Mononuclear cell (primary cell): Measurements from ENCODE around the gene ZNF521. TPM values are rescaled to one million over a fixed set of nuclear protein-coding genes. Genes with fewer than 3 reads are reported as not detected.

ENCODE experiments used
- H3K27me3 ChIP-seq: 2 replicates; pipeline ENCODE4 v1.6.0; 2011; ENCODE audit warnings: low read length, control low read depth; ENCODE audit not compliant: insufficient read depth
- H3K4me1 ChIP-seq: 2 replicates; pipeline ENCODE4 v1.5.1; 2011; ENCODE audit warnings: mild to moderate bottlenecking, low read length, control low read depth; ENCODE audit not compliant: insufficient read depth
- H3K4me3 ChIP-seq: 2 replicates; pipeline ENCODE4 v1.5.1; 2011; ENCODE audit warnings: mild to moderate bottlenecking, low read length, moderate library complexity
- H3K9me3 ChIP-seq: 2 replicates; pipeline ENCODE4 v1.5.1; 2011; ENCODE audit warnings: low read depth, mild to moderate bottlenecking, control low read depth, low read length
- total RNA-seq: library from RNA; depleted of rRNA; stranded (reverse); fragments of >200 nt; gene quantifications from one replicate; pipeline ENCODE4 v1.2.3, GENCODE V29; 2012

The ZNF521 gene
- total RNA-seq, 1 donor = 1.0 TPM

- Histone ChIP-seq H3K4me1 (no peaks in the 10 kb centered on the region), H3K27me3 (no peaks in the 10 kb centered on the region), H3K9me3 (no peaks in the 10 kb centered on the region)
Measured at GRCh38 chr18:25262920-25263319, 89.0 kb downstream of the ZNF521 start.

GRCh38 chr18:25261768-25262167 lies 90.2 kb downstream of the ZNF521 start:
- no peaks in the 10 kb centered on the region for H3K27me3 ChIP-seq
- H3K9me3 ChIP-seq = no peaks in the 10 kb centered on the region
- no peaks in the 10 kb centered on the region for H3K4me1 ChIP-seq
- no peak overlapping the region for H3K4me3 ChIP-seq

More at GRCh38 chr18:25262920-25263319, 89.0 kb downstream of the ZNF521 start:
- no peak overlapping the region for H3K4me3 ChIP-seq

- no peaks in the 10 kb centered on the region for H3K27me3 ChIP-seq
- no peak overlapping the region for H3K4me3 ChIP-seq
- no peaks in the 10 kb centered on the region for H3K9me3 ChIP-seq
- H3K4me1 ChIP-seq = no peaks in the 10 kb centered on the region
Measured at GRCh38 chr18:25256439-25256838, 95.5 kb downstream of the ZNF521 start.

GRCh38 chr18:25253779-25254178 lies 98.2 kb downstream of the ZNF521 start:
- no peaks in the 10 kb centered on the region for H3K27me3 ChIP-seq
- no peaks in the 10 kb centered on the region for H3K4me1 ChIP-seq
- H3K4me3 ChIP-seq = no peak overlapping the region
- no peaks in the 10 kb centered on the region for H3K9me3 ChIP-seq

DNA sequence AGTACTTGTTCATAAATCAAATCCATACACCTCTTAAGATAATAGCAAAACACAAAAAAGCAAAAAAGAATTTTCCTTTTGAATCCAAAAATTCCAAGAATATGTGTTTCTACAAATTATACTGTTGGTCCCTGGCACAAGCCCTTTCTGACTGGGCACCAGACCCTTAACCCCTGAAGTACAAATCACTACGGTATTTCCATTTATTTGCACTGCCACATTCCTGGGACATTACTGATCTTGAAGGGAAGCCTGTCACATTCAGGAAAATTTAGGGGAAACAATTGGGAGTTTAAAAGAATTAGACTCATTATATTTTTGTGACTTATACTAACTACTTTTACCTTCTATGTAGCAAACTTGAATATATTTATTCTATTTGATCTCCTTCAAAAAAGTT lies 98.8 kb downstream of the ZNF521 start:
- Histone ChIP-seq H3K4me1 (no peaks in the 10 kb centered on the region), H3K9me3 (no peaks in the 10 kb centered on the region), H3K4me3 (no peak overlapping the region), H3K27me3 (no peaks in the 10 kb centered on the region)

- Histone ChIP-seq H3K27me3 (no peaks in the 10 kb centered on the region), H3K9me3 (no peaks in the 10 kb centered on the region), H3K4me1 (no peaks in the 10 kb centered on the region), H3K4me3 (no peak overlapping the region)
Measured at GRCh38 chr18:25251068-25251467, 100.9 kb downstream of the ZNF521 start.

DNA sequence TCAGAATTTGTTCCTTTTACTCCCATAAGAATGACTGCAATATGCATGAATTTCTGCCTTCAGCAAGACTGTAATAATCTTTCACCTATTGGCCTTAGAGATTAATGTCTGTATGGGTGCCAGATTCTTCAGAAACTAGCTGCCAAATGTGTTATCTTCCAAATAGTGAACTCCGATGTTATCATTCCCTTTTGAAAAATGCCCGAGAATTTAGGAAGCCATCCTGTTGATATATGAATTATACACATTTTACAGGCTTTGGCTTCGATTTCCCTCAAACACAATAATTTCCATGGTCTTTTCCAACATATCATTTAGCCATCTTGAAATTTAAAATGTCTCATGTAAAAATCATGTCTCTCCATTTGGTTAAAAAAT lies 101.5 kb downstream of the ZNF521 start:
- H3K9me3 ChIP-seq = no peaks in the 10 kb centered on the region

GRCh38 chr18:25248755-25249154 lies 103.2 kb downstream of the ZNF521 start:
- Histone ChIP-seq H3K4me3 (no peak overlapping the region), H3K9me3 (no peaks in the 10 kb centered on the region)

More for the DNA sequence above, 101.5 kb downstream of the ZNF521 start:
- no peaks in the 10 kb centered on the region for H3K4me1 ChIP-seq
- no peak overlapping the region for H3K4me3 ChIP-seq
- H3K27me3 ChIP-seq = no peaks in the 10 kb centered on the region

GRCh38 chr18:25247725-25248124 lies 104.2 kb downstream of the ZNF521 start:
- no peaks in the 10 kb centered on the region for H3K27me3 ChIP-seq
- H3K9me3 ChIP-seq = no peaks in the 10 kb centered on the region

More at GRCh38 chr18:25248755-25249154, 103.2 kb downstream of the ZNF521 start:
- Histone ChIP-seq H3K27me3 (no peaks in the 10 kb centered on the region), H3K4me1 (peaks cover 6% of the 10 kb centered on the region)

DNA sequence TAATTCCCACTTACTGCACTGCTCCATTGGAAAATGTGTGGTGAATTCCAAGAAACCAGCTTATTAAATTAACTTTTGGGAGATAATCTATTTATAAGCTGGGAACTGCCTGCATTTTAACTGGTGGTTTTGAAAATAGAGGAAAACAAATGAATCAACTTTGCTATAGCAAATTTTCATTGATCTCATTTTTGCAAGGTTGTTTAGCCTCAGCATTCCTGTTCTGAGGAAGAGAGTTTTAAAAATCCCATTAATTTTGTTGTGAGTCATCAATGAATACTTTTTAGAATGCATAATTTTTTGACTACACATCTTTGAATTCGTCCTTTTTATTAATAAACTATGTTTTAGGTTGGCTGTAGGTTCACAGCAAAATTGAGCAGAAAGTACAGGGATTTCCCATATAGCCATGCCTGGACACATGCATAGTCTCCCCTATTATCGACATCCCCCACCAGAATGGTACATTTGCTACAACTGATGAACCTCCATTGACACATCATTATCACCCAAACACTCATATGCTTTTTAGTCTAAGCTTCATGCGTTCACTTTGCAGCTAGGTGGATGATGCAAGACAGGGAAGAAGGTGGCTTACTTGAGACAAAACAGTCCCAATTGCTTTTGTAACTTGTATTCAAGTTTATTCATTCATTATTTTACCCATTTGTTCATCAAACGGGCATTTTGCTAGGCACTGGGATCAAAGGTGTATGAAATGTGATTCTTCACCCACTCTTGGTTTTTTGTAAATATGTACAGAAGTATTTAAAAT lies 106.9 kb downstream of the ZNF521 start:
- Histone ChIP-seq H3K9me3 (no peaks in the 10 kb centered on the region), H3K4me3 (no peak overlapping the region), H3K27me3 (no peaks in the 10 kb centered on the region), H3K4me1 (peaks cover 6% of the 10 kb centered on the region)

More at GRCh38 chr18:25247725-25248124, 104.2 kb downstream of the ZNF521 start:
- Histone ChIP-seq H3K4me1 (peaks cover 6% of the 10 kb centered on the region), H3K4me3 (no peak overlapping the region)

GRCh38 chr18:25244170-25244569 lies 107.8 kb downstream of the ZNF521 start:
- H3K4me1 ChIP-seq = peaks cover 13% of the 10 kb centered on the region
- H3K27me3 ChIP-seq = no peaks in the 10 kb centered on the region
- no peak overlapping the region for H3K4me3 ChIP-seq

GRCh38 chr18:25243754-25244153 lies 108.2 kb downstream of the ZNF521 start:
- no peaks in the 10 kb centered on the region for H3K27me3 ChIP-seq
- peaks cover 16% of the 10 kb centered on the region for H3K4me1 ChIP-seq
- H3K4me3 ChIP-seq = no peak overlapping the region
- no peaks in the 10 kb centered on the region for H3K9me3 ChIP-seq

More at GRCh38 chr18:25244170-25244569, 107.8 kb downstream of the ZNF521 start:
- no peaks in the 10 kb centered on the region for H3K9me3 ChIP-seq

DNA sequence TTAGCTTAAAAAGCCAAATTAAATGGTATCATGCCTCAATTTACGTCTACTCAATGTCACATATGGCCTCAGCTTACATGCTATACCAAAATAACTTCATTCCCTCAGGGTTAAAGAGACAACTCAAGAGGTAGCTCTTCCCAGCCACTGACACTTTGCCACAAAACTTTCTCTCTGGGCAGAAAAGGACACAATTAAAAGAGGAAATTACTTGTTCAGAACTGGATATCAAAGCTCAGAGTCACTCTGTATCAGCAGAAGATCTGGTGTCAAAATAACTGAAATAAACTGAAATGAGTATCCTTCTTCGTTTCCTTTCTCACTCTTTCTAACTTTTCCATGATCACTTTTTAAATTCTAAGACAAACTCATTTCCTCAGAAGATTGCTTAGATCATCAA lies 108.7 kb downstream of the ZNF521 start:
- Histone ChIP-seq H3K9me3 (no peaks in the 10 kb centered on the region), H3K27me3 (no peaks in the 10 kb centered on the region), H3K4me3 (no peak overlapping the region), H3K4me1 (peaks cover 18% of the 10 kb centered on the region)

DNA sequence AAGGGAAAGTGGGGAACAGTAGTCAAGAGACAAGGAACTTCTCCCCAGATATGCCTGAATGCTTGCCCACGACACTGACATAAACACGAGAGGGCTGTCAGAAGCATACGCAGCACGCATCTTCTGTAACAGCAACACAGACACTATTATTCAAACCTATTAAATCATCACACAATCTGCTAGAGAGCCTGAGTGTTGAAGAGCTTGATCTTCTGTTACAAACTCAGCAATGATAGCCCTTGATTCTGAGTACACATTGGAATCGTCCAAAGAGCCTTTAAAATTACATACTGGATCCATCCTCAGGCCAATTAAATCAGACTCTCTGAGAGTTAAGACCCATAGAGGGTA lies 111.6 kb downstream of the ZNF521 start:
- Histone ChIP-seq H3K4me1 (peaks cover 18% of the 10 kb centered on the region), H3K27me3 (no peaks in the 10 kb centered on the region), H3K4me3 (no peak overlapping the region), H3K9me3 (no peaks in the 10 kb centered on the region)

DNA sequence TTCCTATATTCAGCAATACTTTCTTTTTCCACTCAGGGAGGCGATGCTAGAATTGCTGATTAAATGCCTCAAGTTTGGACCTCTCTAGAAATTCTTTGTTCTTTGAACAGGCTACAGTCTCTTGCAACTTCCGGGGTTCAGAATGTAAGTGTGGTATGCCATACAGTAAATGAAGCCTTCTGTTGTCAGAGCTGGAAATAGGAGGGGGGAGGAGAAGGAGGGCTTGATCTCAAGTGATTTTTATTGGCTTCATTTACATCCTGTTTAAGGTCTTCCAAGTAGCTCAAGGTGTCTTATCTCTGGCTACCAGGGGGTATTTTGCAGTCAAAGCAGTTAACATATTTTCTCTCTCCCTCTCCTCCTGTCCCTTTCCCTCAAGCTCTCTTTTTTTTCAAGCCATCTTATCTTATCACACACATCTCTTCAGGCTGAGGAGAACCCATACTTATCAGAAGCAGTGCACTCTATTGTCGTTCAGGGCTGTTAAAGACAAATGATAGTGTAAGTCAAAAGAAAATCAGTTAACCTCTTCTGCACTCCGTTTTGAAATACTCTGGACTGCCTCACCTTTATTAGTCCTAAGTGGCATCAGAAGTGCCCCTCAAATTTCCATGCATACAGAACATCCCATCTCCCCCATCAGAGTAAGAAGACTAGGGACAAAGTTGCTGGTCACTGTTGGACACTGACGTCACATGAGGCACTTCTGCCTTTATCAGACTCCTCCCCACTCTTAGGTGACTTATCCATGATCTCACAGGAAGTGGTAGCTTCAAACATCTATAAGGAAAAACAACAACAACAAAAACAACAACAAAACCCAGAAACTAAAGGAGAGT lies 112.2 kb downstream of the ZNF521 start:
- H3K27me3 ChIP-seq = no peaks in the 10 kb centered on the region
- H3K4me3 ChIP-seq = no peak overlapping the region
- no peaks in the 10 kb centered on the region for H3K9me3 ChIP-seq
- peaks cover 18% of the 10 kb centered on the region for H3K4me1 ChIP-seq
